Measurements from ENCODE around the gene POLR2J2. TPM values are rescaled to one million over a fixed set of nuclear protein-coding genes. Genes with fewer than 3 reads are reported as not detected.
"Not testable (repeated sequence)": the region's sequence is repeated elsewhere in the genome, so short reads cannot be mapped to it uniquely, and the experiment has no call there.

Gene POLR2J2
- total RNA-seq (10 to 100 TPM; 32.3 to 39.5 TPM), polyA plus RNA-seq (1 to 10 TPM; 3.0 to 3.7 (median 3.3) TPM), total RNA-seq (0.84 to 4.1 (median 1.5) reads per million in 6 experiments)

GRCh38 chr7:102671166-102671955 is at the start of gene POLR2J2:
Gene POLR2J2 (minus strand): TSS chr7:102671663. CDS start chr7:102671601, 62 bp downstream.
- H3K9me3 Mint-ChIP-seq, H3K36me3 Mint-ChIP-seq, H3K4me1 Mint-ChIP-seq, POLR2A ChIA-PET, H3K27me3 Mint-ChIP-seq: not testable (repeated sequence)
- Mint-ChIP-seq H3K27ac (peak within 1 kb of the TSS in 5 of 10 donors; percentile 64 to 91 (median 80)), H3K4me3 (peak within 1 kb of the TSS in 4 of 10 donors; percentile 75 to 83 (median 80))
- peak; percentile 82 to 90 for ATAC-seq
- DNase-seq, result peak in 5 of 10 donors; percentile 41 to 90 (median 78)

- DNase-seq, H3K9me3 Mint-ChIP-seq, H3K36me3 Mint-ChIP-seq, POLR2A ChIA-PET, ATAC-seq, H3K4me1 Mint-ChIP-seq, H3K4me3 Mint-ChIP-seq, H3K27ac Mint-ChIP-seq: not testable (repeated sequence)
- H3K27me3 Mint-ChIP-seq, result peaks cover 4 to 13% (median 8%) of the 10 kb centered on the region in 5 donors
Observed at GRCh38 chr7:102718491-102718890, 47.0 kb upstream of the POLR2J2 start.

GRCh38 chr7:102715718-102716117 is 44.3 kb upstream of the POLR2J2 start:
- H3K27me3 Mint-ChIP-seq, H3K9me3 Mint-ChIP-seq, POLR2A ChIA-PET, DNase-seq, H3K4me1 Mint-ChIP-seq, H3K4me3 Mint-ChIP-seq, H3K36me3 Mint-ChIP-seq, H3K27ac Mint-ChIP-seq: not testable (repeated sequence)
- peak in 1 of 2 donors; percentile 44 for ATAC-seq

- ATAC-seq, DNase-seq, H3K4me3 Mint-ChIP-seq, POLR2A ChIA-PET, H3K36me3 Mint-ChIP-seq, H3K27ac Mint-ChIP-seq, H3K9me3 Mint-ChIP-seq, H3K4me1 Mint-ChIP-seq, H3K27me3 Mint-ChIP-seq: not testable (repeated sequence)
Observed at GRCh38 chr7:102714774-102715522, 43.5 kb upstream of the POLR2J2 start.

GRCh38 chr7:102713691-102714080 is 42.2 kb upstream of the POLR2J2 start:
- peak in 1 of 2 donors; percentile 6 for ATAC-seq
- H3K9me3 Mint-ChIP-seq, H3K4me1 Mint-ChIP-seq, POLR2A ChIA-PET, DNase-seq, H3K27me3 Mint-ChIP-seq, H3K36me3 Mint-ChIP-seq, H3K27ac Mint-ChIP-seq, H3K4me3 Mint-ChIP-seq: not testable (repeated sequence)

- H3K9me3 Mint-ChIP-seq, H3K4me3 Mint-ChIP-seq, H3K4me1 Mint-ChIP-seq, H3K27me3 Mint-ChIP-seq, H3K36me3 Mint-ChIP-seq, POLR2A ChIA-PET: not testable (repeated sequence)
- peak overlapping the region in 3 of 10 donors; percentile 19 to 71 (median 42) for H3K27ac Mint-ChIP-seq
- DNase-seq, result peak in 1 of 10 donors; percentile 1
- peak in 1 of 2 donors; percentile 74 for ATAC-seq
Observed at GRCh38 chr7:102713011-102713690, 41.7 kb upstream of the POLR2J2 start.

- ATAC-seq, H3K36me3 Mint-ChIP-seq, DNase-seq, H3K4me1 Mint-ChIP-seq, POLR2A ChIA-PET, H3K27ac Mint-ChIP-seq, H3K9me3 Mint-ChIP-seq, H3K4me3 Mint-ChIP-seq: not testable (repeated sequence)
- H3K27me3 Mint-ChIP-seq, result peaks cover 4 to 14% (median 7%) of the 10 kb centered on the region in 5 donors
Observed at GRCh38 chr7:102698962-102699750, 27.7 kb upstream of the POLR2J2 start.

- H3K36me3 Mint-ChIP-seq, H3K9me3 Mint-ChIP-seq, DNase-seq, H3K4me1 Mint-ChIP-seq, POLR2A ChIA-PET, ATAC-seq, H3K4me3 Mint-ChIP-seq: not testable (repeated sequence)
- Mint-ChIP-seq H3K27ac (peak overlapping the region in 1 of 10 donors; percentile 33), H3K27me3 (peaks cover 4 to 14% (median 7%) of the 10 kb centered on the region in 5 donors)
Observed at GRCh38 chr7:102697642-102698512, 26.4 kb upstream of the POLR2J2 start.

- peaks cover 4 to 14% (median 7%) of the 10 kb centered on the region in 5 donors for H3K27me3 Mint-ChIP-seq
- H3K36me3 Mint-ChIP-seq, POLR2A ChIA-PET, H3K9me3 Mint-ChIP-seq, ATAC-seq, DNase-seq, H3K4me1 Mint-ChIP-seq, H3K27ac Mint-ChIP-seq, H3K4me3 Mint-ChIP-seq: not testable (repeated sequence)
Observed at GRCh38 chr7:102696009-102696408, 24.5 kb upstream of the POLR2J2 start.

GRCh38 chr7:102695033-102695552 is 23.6 kb upstream of the POLR2J2 start:
- POLR2A ChIA-PET, H3K4me1 Mint-ChIP-seq, H3K36me3 Mint-ChIP-seq, ATAC-seq, H3K9me3 Mint-ChIP-seq, DNase-seq, H3K4me3 Mint-ChIP-seq, H3K27ac Mint-ChIP-seq: not testable (repeated sequence)
- peaks cover 4 to 14% (median 7%) of the 10 kb centered on the region in 5 donors for H3K27me3 Mint-ChIP-seq

- ATAC-seq, H3K4me1 Mint-ChIP-seq, DNase-seq, H3K36me3 Mint-ChIP-seq, POLR2A ChIA-PET, H3K4me3 Mint-ChIP-seq, H3K27me3 Mint-ChIP-seq, H3K27ac Mint-ChIP-seq, H3K9me3 Mint-ChIP-seq: not testable (repeated sequence)
Observed at GRCh38 chr7:102694008-102694407, 22.5 kb upstream of the POLR2J2 start.
